IMR-90 (cell line): ENCODE data around the gene METTL18. TPM values are rescaled to one million over a fixed set of nuclear protein-coding genes. Genes with fewer than 3 reads are reported as not detected.

Experiments
- ATAC-seq: fragments of 200-7000 bp; cut with Tn5 transposase; 2 replicates; pipeline ENCODE4 v1.9.1; 2020; ENCODE audit warnings: low read depth, mild to moderate bottlenecking, moderate library complexity
- BruUV-seq: library from RNA; stranded (reverse); fragments of 400-500 nt; replicated peaks from 2 replicates; lab custom pipeline; 2021; lab: Mats Ljungman, UMichigan
- CTCF ChIA-PET: fragments of 300-600 bp; formaldehyde crosslinking; extraction: SDS; loops from one replicate; lab custom pipeline; 2021; ENCODE audit warnings: antibody characterized with exemption; lab: Yijun Ruan, JAX
- POLR2A ChIA-PET: fragments of 300-600 bp; sonication (Branson Sonifier 250); formaldehyde crosslinking; loops from one replicate; lab custom pipeline; 2022; ENCODE audit warnings: antibody characterized with exemption; ENCODE audit not compliant: unreplicated experiment; lab: Charles Lee
- DNase-seq: peaks from one replicate; pipeline ENCODE4 v3.0.0; 2013
- H2AFZ ChIP-seq: replicated peaks from 2 replicates; pipeline ENCODE3; 2013; ENCODE audit warnings: low read length, mild to moderate bottlenecking; ENCODE audit not compliant: poor library complexity
- H2AK5ac ChIP-seq: 2 replicates; pipeline ENCODE4 v1.6.1; 2013; ENCODE audit warnings: low read depth, low read length, inconsistent platforms
- H2AK9ac ChIP-seq: replicated peaks from 2 replicates; pipeline ENCODE3; 2013; ENCODE audit warnings: mild to moderate bottlenecking, low read depth, low read length, moderate library complexity; ENCODE audit not compliant: poor library complexity
- H2BK120ac ChIP-seq: 2 replicates; pipeline ENCODE4 v1.6.1; 2013; ENCODE audit warnings: low read depth, low read length, inconsistent platforms
- H2BK15ac ChIP-seq: 3 replicates; pipeline ENCODE4 v1.6.1; 2013; ENCODE audit warnings: low read depth, low read length, inconsistent platforms
- H2BK20ac ChIP-seq: 2 replicates; pipeline ENCODE4 v1.6.1; 2013; ENCODE audit warnings: low read depth, mild to moderate bottlenecking, inconsistent platforms, low read length, moderate library complexity
- H2BK5ac ChIP-seq: 2 replicates; pipeline ENCODE4 v1.6.1; 2013; ENCODE audit warnings: mild to moderate bottlenecking, low read depth, low read length, inconsistent platforms; ENCODE audit not compliant: poor library complexity, severe bottlenecking
- H3K14ac ChIP-seq: replicated peaks from 2 replicates; pipeline ENCODE4 v1.6.1; 2013; ENCODE audit warnings: low read depth, low read length, inconsistent platforms
- H3K18ac ChIP-seq: 2 replicates; pipeline ENCODE4 v1.6.1; 2013; ENCODE audit warnings: low read depth, low read length, control low read depth
- H3K23ac ChIP-seq: 2 replicates; pipeline ENCODE4 v1.6.1; 2013; ENCODE audit warnings: low read depth, low read length, inconsistent platforms
- H3K27ac ChIP-seq: 2 replicates; pipeline ENCODE4 v1.5.1; 2013; ENCODE audit warnings: mild to moderate bottlenecking, control low read depth, low read length; ENCODE audit not compliant: insufficient read depth
- H3K27me3 ChIP-seq: 2 replicates; pipeline ENCODE4 v1.6.1; 2013; ENCODE audit warnings: low read length; ENCODE audit not compliant: control insufficient read depth, insufficient read depth
- H3K36me3 ChIP-seq: 2 replicates; pipeline ENCODE4 v1.6.1; 2013; ENCODE audit warnings: low read length, mixed read lengths; ENCODE audit not compliant: control insufficient read depth, insufficient read depth
- H3K4ac ChIP-seq: 2 replicates; pipeline ENCODE4 v1.6.1; 2013; ENCODE audit warnings: low read depth, low read length, inconsistent platforms
- H3K4me1 ChIP-seq: 2 replicates; pipeline ENCODE4 v1.6.1; 2013; ENCODE audit warnings: low read length, mixed read lengths; ENCODE audit not compliant: control insufficient read depth, insufficient read depth
- H3K4me2 ChIP-seq: 2 replicates; pipeline ENCODE4 v1.6.1; 2013; ENCODE audit warnings: low read depth, mild to moderate bottlenecking, control low read depth, low read length, moderate library complexity
- H3K4me3 ChIP-seq: 2 replicates; pipeline ENCODE4 v1.5.1; 2013; ENCODE audit warnings: low read depth, mild to moderate bottlenecking, control low read depth, low read length, moderate library complexity; ENCODE audit not compliant: insufficient read depth
- H3K56ac ChIP-seq: 2 replicates; pipeline ENCODE4 v1.6.1; 2013; ENCODE audit warnings: low read length, inconsistent platforms; ENCODE audit not compliant: insufficient read depth; ENCODE audit errors: extremely low read depth
- H3K79me1 ChIP-seq, 2 experiments: 2 replicates each; pipeline ENCODE4 v1.6.1; 2013; ENCODE audit warnings: low read length in 2 of 2, inconsistent platforms in 1 of 2, low read depth in 1 of 2
- H3K9ac ChIP-seq: 2 replicates; pipeline ENCODE4 v1.6.1; 2013; ENCODE audit warnings: low read depth, low read length, control low read depth
- H3K9me1 ChIP-seq: 2 replicates; pipeline ENCODE4 v1.6.1; 2013; ENCODE audit warnings: low read length, inconsistent platforms; ENCODE audit not compliant: insufficient read depth
- H3K9me3 ChIP-seq: 2 replicates; pipeline ENCODE4 v1.6.1; 2013; ENCODE audit warnings: low read length; ENCODE audit not compliant: control insufficient read depth, insufficient read depth
- H4K20me1 ChIP-seq: 2 replicates; pipeline ENCODE4 v1.6.1; 2013; ENCODE audit warnings: low read length, inconsistent platforms; ENCODE audit not compliant: insufficient read depth
- H4K5ac ChIP-seq: 2 replicates; pipeline ENCODE4 v1.6.1; 2013; ENCODE audit warnings: mild to moderate bottlenecking, low read depth, low read length, control low read depth
- H4K8ac ChIP-seq, 2 experiments: 2 replicates each; pipeline ENCODE4 v1.6.1; 2013; ENCODE audit warnings: low read depth in 2 of 2, low read length in 2 of 2, control low read depth in 1 of 2, inconsistent platforms in 1 of 2
- H4K91ac ChIP-seq: 2 replicates; pipeline ENCODE4 v1.6.1; 2013; ENCODE audit warnings: low read depth, low read length, inconsistent platforms; ENCODE audit not compliant: insufficient read depth
- CHD1 ChIP-seq: IDR thresholded peaks from 2 replicates; pipeline ENCODE4 v1.6.1; 2012; ENCODE audit warnings: low read depth, low read length, improper control_type of control experiment
- ELK1 ChIP-seq: fragments of 150-350 bp; IDR thresholded peaks from 2 replicates; pipeline ENCODE4 v1.6.1; 2016; ENCODE audit warnings: low read depth, mild to moderate bottlenecking, low read length, moderate library complexity, borderline replicate concordance
- FOS ChIP-seq: fragments of 150-350 bp; IDR thresholded peaks from 2 replicates; pipeline ENCODE4 v1.6.1; 2016; ENCODE audit warnings: low read depth, low read length
- MAFK ChIP-seq: IDR thresholded peaks from 2 replicates; pipeline ENCODE4 v1.6.1; 2012; ENCODE audit warnings: low read depth, low read length, improper control_type of control experiment
- MXI1 ChIP-seq: IDR thresholded peaks from 2 replicates; pipeline ENCODE4 v1.6.1; 2012; ENCODE audit warnings: low read depth, mild to moderate bottlenecking, low read length, moderate library complexity, borderline replicate concordance
- NFE2L2 ChIP-seq: fragments of 150-350 bp; IDR thresholded peaks from 2 replicates; pipeline ENCODE4 v1.6.1; 2016; ENCODE audit warnings: low read depth, mild to moderate bottlenecking, low read length
- RAD21 ChIP-seq: IDR thresholded peaks from 2 replicates; pipeline ENCODE4 v1.6.1; 2012; ENCODE audit warnings: low read length, improper control_type of control experiment
- WGBS, 2 experiments: methylation state at CpG; one replicate each; pipeline versions ENCODE4 v1.1.5 to v1.1.7; 2013; ENCODE audit warnings: missing lambda C conversion rate in 2 of 2; ENCODE audit not compliant: insufficient read length in 1 of 2; ENCODE audit errors: extremely low coverage in 2 of 2; 5-methylcytosine and 5-hydroxymethylcytosine counted together
- dilution Hi-C: fragments of 300-500 bp; cut with HindIII; formaldehyde crosslinking; loops from one replicate; pipeline ENCODE4 v1.14.3; 2018; ENCODE audit warnings: low sequenced_read_pairs; ENCODE audit not compliant: unreplicated experiment
- in situ Hi-C: fragments of 300-500 bp; cut with MboI; formaldehyde crosslinking; loops from 3 replicates; pipeline ENCODE4 v1.14.3; 2019; ENCODE audit warnings: low sequenced_read_pairs, inconsistent platforms, mixed read lengths
- intact Hi-C: fragments of 100-400 bp; cut with micrococcal nuclease; formaldehyde crosslinking; loops from 2 replicates; pipeline ENCODE4 v1.10.0; 2022
- polyA plus RNA-seq, 3 experiments: library from polyadenylated mRNA; depleted of rRNA; stranded (reverse); fragments of >200 nt; gene quantifications; 2 replicates each; pipeline ENCODE4 v1.2.3, GENCODE V29; 2012; ENCODE audit warnings: low replicate concordance in 1 of 3
- total RNA-seq: library from RNA; depleted of rRNA; stranded (reverse); fragments of >200 nt; gene quantifications from 2 replicates; pipeline ENCODE4 v1.2.3, GENCODE V29; 2012

Gene METTL18
- total and polyA plus RNA-seq, 2 of the 4 experiments (the other 2 are of a cell fraction): 2.9 to 3.4 TPM

GRCh38 chr1:169804941-169805340 is 10.2 kb upstream of the METTL18 start:
- POLR2A ChIA-PET: no interaction called here
- peaks cover 3% of the 10 kb centered on the region for H3K36me3 ChIP-seq
- H3K27me3 ChIP-seq: no peaks in the 10 kb centered on the region
- ATAC-seq (no peak), DNase-seq (no peak)
- no peak overlapping the region for H2BK15ac ChIP-seq
- peaks cover 3 to 4% of the 10 kb centered on the region in 2 experiments; a peak in 1 of 4 replicates for H3K79me1 ChIP-seq
- no peak overlapping the region for H3K14ac ChIP-seq
- no peak overlapping the region for H2BK120ac ChIP-seq
- no peak overlapping the region for H3K18ac ChIP-seq
- H4K91ac ChIP-seq: no peak overlapping the region
- no peak overlapping the region for H3K9ac ChIP-seq
- H3K23ac ChIP-seq: no peak overlapping the region
- H3K4me1 ChIP-seq: no peaks in the 10 kb centered on the region
- H3K56ac ChIP-seq: no peak overlapping the region
- dilution Hi-C loops (no loop called here), in situ Hi-C loops (loop anchor here (5.0 kb wide), 1 partner anchor 323 kb away; no protein-coding TSS in a partner anchor), intact Hi-C loops (loop anchor here (10.0 kb wide), 1 partner anchor 320 kb away; the partner anchor contains the start of gene SLC19A2)
- H2AK5ac ChIP-seq: no peak overlapping the region
- peaks cover 2% of the 10 kb centered on the region; the same call in 1 of the 2 replicates for H3K9me1 ChIP-seq
- no peak for TF ChIP-seq NFE2L2
- no peak for TF ChIP-seq ELK1
- TF ChIP-seq MXI1: no peak
- TF ChIP-seq RAD21: no peak
- no peak for TF ChIP-seq CHD1
- TF ChIP-seq FOS: no peak
- no peak for TF ChIP-seq MAFK
- no peak overlapping the region for H2BK20ac ChIP-seq
- no peaks in the 10 kb centered on the region for H3K9me3 ChIP-seq
- no peaks in the 10 kb centered on the region for H4K20me1 ChIP-seq
- no peak overlapping the region for H3K4me2 ChIP-seq
- no TSS peak for BruUV-seq
- H2BK5ac ChIP-seq: no peak overlapping the region
- no peak overlapping the region for H4K8ac ChIP-seq
- H3K4ac ChIP-seq: no peak overlapping the region
- no peak overlapping the region for H2AK9ac ChIP-seq
- CTCF ChIA-PET: no interaction called here
- H4K5ac ChIP-seq: no peak overlapping the region
- H2AFZ ChIP-seq: no peak overlapping the region
- H3K27ac ChIP-seq: no peak overlapping the region
- no peak overlapping the region for H3K4me3 ChIP-seq
- no CpG with 5 or more reads among the region's 2 CpGs for WGBS, 2 experiments
